Measurements from ENCODE around the gene SAYSD1.

SAYSD1 gene

GRCh38 chr6:39056191-39056590, 58.8 kb downstream of the SAYSD1 start:
- no peak for DNase-seq

DNA sequence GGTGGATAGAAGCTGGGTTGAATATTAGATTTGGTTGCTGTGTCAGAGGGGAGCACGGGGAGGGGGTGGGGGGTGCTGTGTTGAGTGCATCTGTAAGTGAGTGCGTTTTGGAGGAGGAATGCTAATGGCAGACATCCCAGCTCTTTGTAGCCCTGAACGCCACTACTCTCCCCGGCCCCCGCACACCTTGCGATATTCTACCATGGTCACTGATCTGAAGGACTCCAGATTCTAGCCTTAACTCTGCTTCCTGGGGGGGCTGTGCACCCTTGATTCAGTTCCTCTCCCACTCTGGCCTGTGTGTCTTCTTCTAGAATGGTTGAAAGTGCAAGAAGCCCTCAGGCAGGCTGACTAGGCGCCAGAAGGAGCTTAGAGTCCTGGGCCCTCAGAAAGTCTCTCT, 59.3 kb downstream of the SAYSD1 start:
- DNase-seq: no peak

- no peak for DNase-seq
These were observed 60.3 kb downstream of the SAYSD1 start for GRCh38 chr6:39054577-39055142.
